GM12878 (cell line): ENCODE data around the gene DLG2. TPM values are rescaled to one million over a fixed set of nuclear protein-coding genes. Genes with fewer than 3 reads are reported as not detected.

Source experiments
- ATAC-seq: fragments of 200-7000 bp; cut with Tn5 transposase; 3 replicates; pipeline ENCODE4 v1.9.1; 2020; ENCODE audit warnings: mild to moderate bottlenecking, moderate library complexity
- BruUV-seq: library from RNA; stranded (reverse); fragments of 400-500 nt; replicated peaks from 2 replicates; lab custom pipeline; 2021; lab: Mats Ljungman, UMichigan
- CTCF ChIA-PET: fragments of 300-600 bp; sonication (Branson Sonifier 250); formaldehyde crosslinking; extraction: SDS; loops from one replicate; lab custom pipeline; 2021; ENCODE audit warnings: inconsistent platforms; lab: Yijun Ruan, JAX
- POLR2A ChIA-PET: fragments of 350-600 bp; formaldehyde crosslinking; extraction: SDS; loops from one replicate; lab custom pipeline; 2021; ENCODE audit warnings: inconsistent platforms; lab: Charles Lee
- RAD21 ChIA-PET: fragments of 300-600 bp; sonication (Branson Sonifier 250); formaldehyde crosslinking; loops from one replicate; lab custom pipeline; 2023; ENCODE audit warnings: antibody characterized with exemption; ENCODE audit not compliant: unreplicated experiment; lab: Charles Lee
- SMC1A ChIA-PET: fragments of 300-600 bp; sonication (Branson Sonifier 250); formaldehyde crosslinking; loops from one replicate; lab custom pipeline; 2023; ENCODE audit not compliant: unreplicated experiment, uncharacterized antibody; lab: Charles Lee
- DNase-seq: peaks from one replicate; pipeline ENCODE4 v3.0.0-alpha.2; 2011; ENCODE audit warnings: low read depth, low spot score
- FAIRE-seq: peaks from 3 replicates; lab custom pipeline; 2011; peaks lifted over from hg19 to GRCh38; lab: Jason Lieb, UNC
- H2AFZ ChIP-seq: 2 replicates; pipeline ENCODE4 v1.6.0; 2011; ENCODE audit warnings: low read depth, low read length, control low read depth; ENCODE audit not compliant: control insufficient read depth
- H3K27ac ChIP-seq: 2 replicates; pipeline ENCODE4 v1.5.1; 2011; ENCODE audit warnings: control low read depth; ENCODE audit not compliant: control insufficient read depth, insufficient read depth
- H3K27me3 ChIP-seq, 2 experiments: replicated peaks in 1 of 2; 2 replicates each; pipeline versions ENCODE4 v1.6.0 to v1.6.1; 2011; ENCODE audit warnings: low read length in 1 of 2; ENCODE audit not compliant: control insufficient read depth in 2 of 2, insufficient read depth in 2 of 2
- H3K36me3 ChIP-seq, 2 experiments: 2 replicates each; pipeline ENCODE4 v1.5.1; 2011; ENCODE audit warnings: low read length in 1 of 2; ENCODE audit not compliant: control insufficient read depth in 2 of 2, insufficient read depth in 2 of 2
- H3K4me1 ChIP-seq: 2 replicates; pipeline ENCODE4 v1.6.1; 2011; ENCODE audit warnings: mild to moderate bottlenecking, low read length, moderate library complexity, mixed read lengths; ENCODE audit not compliant: control insufficient read depth, insufficient read depth
- H3K4me2 ChIP-seq: 2 replicates; pipeline ENCODE4 v1.6.0; 2011; ENCODE audit warnings: control low read depth; ENCODE audit not compliant: control insufficient read depth, insufficient read depth
- H3K4me3 ChIP-seq: fragments of 200-600 bp; sonication (generic); 2 replicates; pipeline ENCODE4 v1.5.1; 2016
- H3K79me2 ChIP-seq: 2 replicates; pipeline ENCODE4 v1.6.0; 2011; ENCODE audit warnings: low read length; ENCODE audit not compliant: control insufficient read depth, insufficient read depth
- H3K9ac ChIP-seq: 2 replicates; pipeline ENCODE4 v1.8.0; 2011; ENCODE audit warnings: low read length, control low read depth, mixed read lengths; ENCODE audit not compliant: control insufficient read depth, insufficient read depth
- H3K9me3 ChIP-seq: replicated peaks from 3 replicates; pipeline ENCODE4 v1.5.1; 2011; ENCODE audit warnings: mild to moderate bottlenecking, low read length; ENCODE audit not compliant: control insufficient read depth, insufficient read depth
- H4K20me1 ChIP-seq: 2 replicates; pipeline ENCODE4 v1.6.0; 2011; ENCODE audit not compliant: control insufficient read depth, insufficient read depth
- ASH2L ChIP-seq: fragments of 300-600, 200-600 bp; sonication (generic); IDR thresholded peaks from 2 replicates; pipeline ENCODE4 v1.6.1; 2017; ENCODE audit warnings: low read depth, mild to moderate bottlenecking, borderline replicate concordance
- BHLHE40 ChIP-seq, 2 experiments: fragments of 450-650 bp in 1 of 2; IDR thresholded peaks; 2 replicates each; pipeline ENCODE4 v1.6.1; 2011 to 2017; ENCODE audit warnings: low read depth in 2 of 2, borderline replicate concordance in 1 of 2, improper control_type of control experiment in 1 of 2, low read length in 1 of 2, mild to moderate bottlenecking in 1 of 2
- CREM ChIP-seq: IDR thresholded peaks from 2 replicates; pipeline ENCODE4 v1.6.1; 2014; ENCODE audit warnings: antibody characterized with exemption, low read depth
- DPF2 ChIP-seq: fragments of 450-650 bp; IDR thresholded peaks from 2 replicates; pipeline ENCODE4 v1.6.1; 2017; ENCODE audit warnings: mild to moderate bottlenecking
- FOS ChIP-seq: IDR thresholded peaks from 3 replicates; pipeline ENCODE4 v1.6.1; 2011; ENCODE audit warnings: borderline replicate concordance; ENCODE audit not compliant: insufficient read length; ENCODE audit errors: extremely low read depth
- IKZF1 ChIP-seq: fragments of 450-650 bp; conservative IDR thresholded peaks from 2 replicates; pipeline ENCODE4 v1.6.1; 2017; ENCODE audit warnings: antibody characterized with exemption, mild to moderate bottlenecking
- JUNB ChIP-seq: IDR thresholded peaks from 2 replicates; pipeline ENCODE4 v1.6.1; 2016; ENCODE audit warnings: antibody characterized with exemption, mild to moderate bottlenecking
- MEF2A ChIP-seq: IDR thresholded peaks from 2 replicates; pipeline ENCODE4 v1.6.1; 2011; ENCODE audit warnings: low read depth, mild to moderate bottlenecking, low read length, moderate library complexity; ENCODE audit not compliant: insufficient read depth
- MLLT1 ChIP-seq: fragments of 450-650 bp; IDR thresholded peaks from 2 replicates; pipeline ENCODE4 v1.6.1; 2016; ENCODE audit warnings: mild to moderate bottlenecking
- MYC ChIP-seq: IDR thresholded peaks from 2 replicates; pipeline ENCODE4 v1.6.1; 2011; ENCODE audit warnings: mild to moderate bottlenecking, low read length, moderate library complexity, inconsistent platforms; ENCODE audit not compliant: insufficient read depth, insufficient replicate concordance, insufficient read length, severe bottlenecking
- PAX8 ChIP-seq: fragments of 450-650 bp; IDR thresholded peaks from 2 replicates; pipeline ENCODE4 v1.6.1; 2017; ENCODE audit warnings: mild to moderate bottlenecking, moderate library complexity
- POLR2A ChIP-seq: IDR thresholded peaks from 2 replicates; pipeline ENCODE4 v1.6.1; 2011; ENCODE audit warnings: low read depth, mild to moderate bottlenecking, low read length
- POU2F2 ChIP-seq: IDR thresholded peaks from 3 replicates; pipeline ENCODE4 v1.6.1; 2011; ENCODE audit warnings: low read depth, mild to moderate bottlenecking, low read length, borderline replicate concordance
- RB1 ChIP-seq: fragments of 450-650 bp; formaldehyde crosslinking; IDR thresholded peaks from 2 replicates; pipeline ENCODE4 v1.6.1; 2017; ENCODE audit warnings: mild to moderate bottlenecking, borderline replicate concordance
- SP1 ChIP-seq: IDR thresholded peaks from one replicate; pipeline ENCODE4 v1.6.1; 2011; ENCODE audit warnings: low read depth, low read length
- SUPT20H ChIP-seq: IDR thresholded peaks from 2 replicates; pipeline ENCODE4 v1.6.1; 2011; ENCODE audit warnings: low read depth, mild to moderate bottlenecking, low read length, moderate library complexity, borderline replicate concordance; ENCODE audit not compliant: control insufficient read depth
- TBL1XR1 ChIP-seq: IDR thresholded peaks from 2 replicates; pipeline ENCODE4 v1.6.1; 2012; ENCODE audit warnings: low read depth, low read length, improper control_type of control experiment
- TCF7 ChIP-seq: IDR thresholded peaks from 2 replicates; pipeline ENCODE4 v1.6.1; 2014; ENCODE audit warnings: antibody characterized with exemption, borderline replicate concordance
- ZSCAN29 ChIP-seq: fragments of 450-650 bp; IDR thresholded peaks from 2 replicates; pipeline ENCODE4 v1.6.1; 2017; ENCODE audit warnings: mild to moderate bottlenecking, moderate library complexity
- WGBS: methylation state at CpG from one replicate; pipeline ENCODE4 v1.1.6; 2016; ENCODE audit warnings: low lambda C conversion rate; ENCODE audit not compliant: insufficient replicate concordance, insufficient coverage; ENCODE audit errors: missing lambda C conversion rate; 5-methylcytosine and 5-hydroxymethylcytosine counted together
- in situ Hi-C: fragments of 300-500 bp; cut with MboI; formaldehyde crosslinking; loops from 9 replicates; pipeline ENCODE4 v1.14.3; 2018; ENCODE audit warnings: mixed read lengths
- intact Hi-C: fragments of 100-400 bp; cut with micrococcal nuclease; formaldehyde crosslinking; loops from one replicate; pipeline ENCODE4 v1.14.2; 2022; ENCODE audit not compliant: unreplicated experiment
- polyA plus RNA-seq, 11 experiments: library from polyadenylated mRNA; depleted of rRNA in 4 of 11; unstranded in 6 of 11; stranded (reverse) in 5 of 11; fragments of >200 nt; fragmentation: Nextera tagmentation in 4 of 11; fragmentation: Illumina TruSeq in 1 of 11; extraction: Ambion mirVana in 4 of 11; extraction: Trizol in 1 of 11; gene quantifications; 1 replicate in 1 of 11; 2 replicates in 10 of 11; pipeline versions ENCODE4 v1.2.1 to v1.2.3, GENCODE V29; 2011 to 2016; ENCODE audit warnings: inconsistent platforms in 2 of 11, missing spikeins in 2 of 11, low read depth in 1 of 11
- total RNA-seq, 4 experiments: library from RNA; depleted of rRNA in 3 of 4; stranded (reverse); fragments of >200 nt in 3 of 4; fragmentation: Illumina TruSeq in 1 of 4; extraction: Trizol in 1 of 4; gene quantifications; 2 replicates each; pipeline versions ENCODE4 v1.2.1 to v1.2.3, GENCODE V29; 2013 to 2021
- TF ChIP-seq, protein P1 (sequence below): fragments of 150-350 bp; IDR thresholded peaks from 2 replicates; pipeline ENCODE4 v1.6.1; 2014; ENCODE audit warnings: mild to moderate bottlenecking, low read depth, low read length

DLG2 gene
- total and polyA plus RNA-seq, 10 of the 15 experiments (the other 5 are each of a cell fraction or from before 2014, with no cell fraction given) = 0.09 to 0.98 (median 0.35) TPM

GRCh38 chr11:84476581-84476980 lies 1150.6 kb downstream of the DLG2 start (continued):
- TF ChIP-seq FOS (no peak), JUNB (no peak)

DNA sequence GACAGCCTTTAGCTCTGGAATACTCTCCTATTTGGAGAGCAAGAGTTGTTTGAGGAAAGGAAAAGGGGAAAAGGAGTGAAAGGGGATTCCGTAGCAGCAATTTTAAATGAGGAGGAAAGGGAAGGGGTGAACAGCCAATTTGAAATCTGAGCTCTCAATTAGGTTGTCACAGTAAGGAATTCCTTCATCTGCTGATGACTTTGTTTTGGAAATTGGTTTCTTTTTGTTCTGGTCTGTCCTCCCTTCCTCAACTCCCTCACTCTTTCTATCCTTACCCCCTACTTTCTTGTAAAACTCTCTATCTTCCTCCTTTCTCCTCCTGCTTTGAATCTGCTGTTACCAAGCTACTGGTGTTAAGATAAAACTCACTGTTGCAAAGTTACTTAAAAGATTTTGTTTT lies 1155.6 kb downstream of the DLG2 start:
- intact Hi-C loops = no loop called here
- SMC1A ChIA-PET = no interaction called here
- no peak for TF ChIP-seq BHLHE40 (IDR thresholded peaks at IDR 0.05; ENCODE audit: borderline replicate concordance in 1 of 2, low read depth in 2 of 2, low read length in 1 of 2)
- no peak for TF ChIP-seq DPF2
- TF ChIP-seq TCF7 = no peak
- TF ChIP-seq PAX8 = no peak
- TF ChIP-seq RB1 = no peak
- TF ChIP-seq MYC = no peak
- TF ChIP-seq, protein P1, sequence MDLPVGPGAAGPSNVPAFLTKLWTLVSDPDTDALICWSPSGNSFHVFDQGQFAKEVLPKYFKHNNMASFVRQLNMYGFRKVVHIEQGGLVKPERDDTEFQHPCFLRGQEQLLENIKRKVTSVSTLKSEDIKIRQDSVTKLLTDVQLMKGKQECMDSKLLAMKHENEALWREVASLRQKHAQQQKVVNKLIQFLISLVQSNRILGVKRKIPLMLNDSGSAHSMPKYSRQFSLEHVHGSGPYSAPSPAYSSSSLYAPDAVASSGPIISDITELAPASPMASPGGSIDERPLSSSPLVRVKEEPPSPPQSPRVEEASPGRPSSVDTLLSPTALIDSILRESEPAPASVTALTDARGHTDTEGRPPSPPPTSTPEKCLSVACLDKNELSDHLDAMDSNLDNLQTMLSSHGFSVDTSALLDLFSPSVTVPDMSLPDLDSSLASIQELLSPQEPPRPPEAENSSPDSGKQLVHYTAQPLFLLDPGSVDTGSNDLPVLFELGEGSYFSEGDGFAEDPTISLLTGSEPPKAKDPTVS = no peak
- TF ChIP-seq MLLT1 = no peak
- TF ChIP-seq MEF2A = no peak
- TF ChIP-seq ZSCAN29 = no peak
- TF ChIP-seq ASH2L = no peak
- no peak for TF ChIP-seq TBL1XR1
- TF ChIP-seq IKZF1 = no peak
- TF ChIP-seq POU2F2 = no peak
- TF ChIP-seq SUPT20H = no peak
- no peak for TF ChIP-seq CREM
- no peak for TF ChIP-seq SP1
- no peak for TF ChIP-seq POLR2A

More for the DNA sequence above, 1155.6 kb downstream of the DLG2 start:
- Histone ChIP-seq H2AFZ (no peak overlapping the region), H3K4me3 (no peak overlapping the region), H4K20me1 (no peaks in the 10 kb centered on the region), H3K9me3 (no peaks in the 10 kb centered on the region), H3K79me2 (no peaks in the 10 kb centered on the region), H3K4me1 (no peaks in the 10 kb centered on the region), H3K36me3 (no peaks in the 10 kb centered on the region), H3K4me2 (no peak overlapping the region), H3K27ac (no peak overlapping the region), H3K27me3 (no peaks in the 10 kb centered on the region), H3K9ac (no peak overlapping the region)
- ATAC-seq (no peak), DNase-seq (no peak), FAIRE-seq (no peak)
- ChIA-PET RAD21 (no interaction called here), POLR2A (no interaction called here), CTCF (no interaction called here)
- in situ Hi-C loops = no loop called here
- WGBS = 50% methylated on average over 1 of the region's 1 CpG
- BruUV-seq = no TSS peak
